GM21717 (cell line): ENCODE results near the gene LIMS2.

Experiments
- ATAC-seq: cut with Tn5 transposase; IDR thresholded peaks from one replicate; pipeline ENCODE4 v1.9.1; 2021; ENCODE audit warnings: mild to moderate bottlenecking, moderate library complexity; ENCODE audit not compliant: unreplicated experiment

LIMS2 gene, protein sequence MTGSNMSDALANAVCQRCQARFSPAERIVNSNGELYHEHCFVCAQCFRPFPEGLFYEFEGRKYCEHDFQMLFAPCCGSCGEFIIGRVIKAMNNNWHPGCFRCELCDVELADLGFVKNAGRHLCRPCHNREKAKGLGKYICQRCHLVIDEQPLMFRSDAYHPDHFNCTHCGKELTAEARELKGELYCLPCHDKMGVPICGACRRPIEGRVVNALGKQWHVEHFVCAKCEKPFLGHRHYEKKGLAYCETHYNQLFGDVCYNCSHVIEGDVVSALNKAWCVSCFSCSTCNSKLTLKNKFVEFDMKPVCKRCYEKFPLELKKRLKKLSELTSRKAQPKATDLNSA

GRCh38 chr2:127675331-127676261, at the start of gene LIMS2:
Gene LIMS2, minus strand, starts transcription at chr2:127675530. Its CDS starts 506 bp downstream, at chr2:127675024.
- no peak for ATAC-seq

DNA sequence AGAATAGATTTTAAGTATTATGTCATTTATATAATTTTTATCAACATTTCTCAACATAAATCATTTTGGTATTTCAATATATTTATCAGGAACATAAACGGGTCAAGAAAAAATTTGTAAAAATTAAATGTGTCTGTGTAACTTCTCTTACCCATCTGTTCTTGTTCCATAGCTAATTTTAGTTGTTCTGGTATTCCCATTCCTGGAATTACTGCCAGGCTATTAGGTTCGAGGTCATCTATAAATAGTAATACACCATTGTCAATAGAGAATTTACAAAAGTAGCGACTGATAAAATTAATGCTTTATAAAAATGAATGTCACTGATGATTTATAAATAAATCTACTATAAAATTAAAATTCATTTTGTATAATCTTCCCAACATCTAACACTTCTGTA, 47.5 kb upstream of the LIMS2 start:
- ATAC-seq = no peak

DNA sequence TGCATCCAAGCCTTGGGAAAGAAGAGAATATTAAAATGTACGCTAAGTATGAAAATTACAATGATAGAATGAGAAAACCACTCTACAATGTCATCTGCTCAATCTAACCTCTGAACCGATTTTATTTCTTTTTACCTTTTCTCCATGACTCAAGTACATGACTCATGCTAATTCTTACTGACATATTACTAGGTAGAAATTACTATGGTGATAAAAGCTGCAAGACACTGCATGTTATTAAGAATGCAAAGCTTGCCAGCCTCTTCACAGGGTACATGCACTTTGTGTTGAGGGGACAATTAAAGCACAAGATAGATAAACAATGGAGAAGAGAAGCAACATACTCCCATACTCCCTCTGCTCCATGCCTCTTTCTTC, 46.6 kb upstream of the LIMS2 start:
- no peak for ATAC-seq

GRCh38 chr2:127721311-127721977, 46.1 kb upstream of the LIMS2 start:
- no peak for ATAC-seq

DNA sequence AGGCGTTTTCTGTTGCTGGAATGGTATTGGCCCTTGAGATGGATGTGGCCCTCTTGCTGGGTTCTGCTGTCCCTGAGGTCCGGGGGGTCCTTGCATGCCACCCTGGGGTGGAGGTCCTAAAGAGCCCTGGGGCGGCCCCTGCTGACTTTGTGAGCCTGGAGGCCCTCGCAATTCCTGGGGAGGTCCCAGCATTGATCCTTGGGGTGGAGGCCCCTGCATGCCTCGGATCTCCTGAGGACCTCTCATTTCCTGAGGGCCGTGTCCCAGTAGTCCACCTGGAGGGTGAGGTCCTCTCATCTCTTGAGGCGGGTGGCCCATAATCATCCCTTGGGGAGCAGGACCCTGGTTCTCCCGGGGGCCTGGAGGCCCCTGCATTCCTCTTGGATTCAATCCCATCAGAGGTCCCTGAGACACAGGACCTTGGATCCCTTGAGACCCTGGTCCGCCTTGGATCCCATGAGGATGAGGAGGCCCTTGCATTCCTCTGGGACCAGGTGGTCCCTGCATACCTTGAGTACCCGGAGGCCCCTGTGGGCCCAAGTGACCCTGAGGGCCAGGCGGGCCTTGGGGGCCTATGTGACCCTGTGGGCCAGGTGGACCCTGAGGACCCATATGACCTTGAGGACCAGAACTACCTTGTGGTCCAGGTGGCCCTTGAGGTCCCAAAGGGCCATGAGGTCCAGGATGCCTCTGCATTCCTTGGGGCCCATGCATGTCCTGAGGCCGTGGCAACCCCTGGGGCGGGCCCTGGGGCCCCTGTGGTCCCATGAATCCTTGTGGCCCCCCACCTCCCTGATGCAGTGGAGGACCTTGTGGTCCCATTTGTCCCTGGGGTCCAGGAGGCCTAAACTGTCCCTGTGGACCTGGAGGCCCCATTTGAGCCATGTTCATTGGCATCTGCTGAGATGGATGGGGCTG, 44.2 kb upstream of the LIMS2 start:
- ATAC-seq = no peak

DNA sequence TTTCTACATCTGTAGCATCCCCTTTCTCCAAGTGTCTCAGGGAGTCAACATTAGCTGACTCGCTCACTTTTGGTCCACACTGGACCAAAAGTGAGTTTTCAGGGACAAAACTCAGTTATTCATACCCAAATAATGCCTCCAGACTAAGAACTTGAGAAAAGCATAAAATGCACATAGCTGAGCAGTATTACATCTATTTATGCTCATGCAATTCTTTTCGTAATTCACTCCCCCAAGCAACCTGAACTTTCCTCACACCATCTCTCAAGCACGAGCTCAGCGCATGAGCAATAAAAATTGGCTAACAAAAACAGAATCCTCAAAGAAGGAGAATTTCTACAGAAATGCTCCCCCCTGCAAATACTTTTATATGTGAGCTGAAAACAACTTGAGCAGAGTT, 42.9 kb upstream of the LIMS2 start:
- ATAC-seq = no peak

GRCh38 chr2:127715778-127716449, 40.6 kb upstream of the LIMS2 start:
- ATAC-seq = no peak

GRCh38 chr2:127713562-127713961, 38.2 kb upstream of the LIMS2 start:
- no peak for ATAC-seq

DNA sequence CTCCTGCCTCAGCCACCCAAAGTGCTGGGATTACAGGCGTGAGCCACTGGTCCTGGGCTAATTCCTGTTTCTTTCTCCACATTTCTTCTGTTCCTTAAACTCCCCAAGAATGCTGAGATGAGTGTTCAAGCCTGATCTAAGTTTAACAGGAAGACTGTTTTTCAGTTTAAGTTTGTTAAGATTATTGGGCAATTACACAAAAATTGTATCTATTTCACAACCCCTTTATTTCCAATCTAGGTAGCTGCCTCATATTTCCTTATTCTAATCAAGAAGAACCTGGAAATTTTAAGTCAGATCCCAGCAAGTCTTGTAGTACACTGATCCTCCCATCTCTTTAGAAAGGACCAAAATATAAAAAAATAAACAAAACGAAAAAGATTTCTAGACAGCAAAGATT, 37.7 kb upstream of the LIMS2 start:
- ATAC-seq = no peak

DNA sequence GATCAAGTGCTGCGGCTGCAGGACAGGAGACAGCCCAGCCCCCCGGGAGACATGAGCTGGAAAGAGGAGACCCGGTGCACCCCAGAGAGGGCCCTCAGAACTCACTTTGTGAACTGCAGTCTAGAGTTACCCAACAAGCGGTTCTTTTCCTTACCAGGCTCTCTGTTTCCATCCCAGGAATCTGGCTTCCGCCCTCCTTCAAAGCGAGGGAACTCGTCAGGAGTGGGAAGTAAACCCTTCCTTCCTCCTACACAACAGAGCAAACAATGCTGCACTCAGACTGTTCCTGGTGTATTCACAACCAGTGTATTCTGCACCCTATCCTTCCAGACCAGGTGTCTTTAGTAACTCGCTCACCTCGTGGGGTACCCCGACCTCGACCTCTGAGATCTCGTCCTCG, 34.0 kb upstream of the LIMS2 start:
- no peak for ATAC-seq

DNA sequence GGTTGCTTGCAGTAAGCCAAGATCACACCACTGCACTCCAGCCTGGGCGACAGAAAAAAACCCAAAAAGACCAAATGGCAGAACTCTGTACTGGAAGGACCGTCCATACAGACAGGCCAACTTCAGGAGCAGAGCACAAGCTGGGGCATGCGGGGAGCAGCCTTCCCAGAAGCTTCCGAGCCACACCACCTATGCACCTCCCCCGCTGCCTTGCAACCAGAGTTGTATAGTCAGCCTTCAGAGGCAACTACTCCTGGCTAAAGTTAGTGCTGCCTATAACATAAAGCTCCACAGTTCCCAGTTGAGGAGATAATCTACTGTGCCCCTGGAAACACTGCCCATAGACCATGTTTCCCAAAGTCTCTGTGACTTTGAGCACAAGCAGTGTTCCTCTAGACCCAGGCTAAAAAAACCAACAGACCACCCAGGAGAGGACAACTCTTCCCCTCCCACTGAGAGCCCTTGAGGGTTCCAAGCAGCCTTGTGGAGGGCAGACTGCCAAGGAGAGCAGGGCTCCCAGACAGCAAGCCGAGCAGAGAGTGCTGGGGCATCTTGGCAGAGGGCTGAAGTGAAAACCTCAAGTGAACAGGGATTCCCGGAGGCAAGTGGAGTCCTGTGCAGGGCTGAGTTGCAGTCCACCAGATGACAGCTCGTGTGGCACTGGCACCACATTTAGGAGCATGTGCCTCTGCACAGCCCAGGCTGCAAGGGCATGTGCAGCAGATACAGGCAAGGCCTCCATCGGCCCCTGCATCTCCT, 32.7 kb upstream of the LIMS2 start:
- ATAC-seq = no peak

- ATAC-seq = no peak
Observed at GRCh38 chr2:127706215-127706990, 31.1 kb upstream of the LIMS2 start.

- ATAC-seq = no peak
Observed at GRCh38 chr2:127705391-127706065, 30.2 kb upstream of the LIMS2 start.

- ATAC-seq = no peak
Observed at GRCh38 chr2:127704641-127705390, 29.5 kb upstream of the LIMS2 start.

- no peak for ATAC-seq
Observed at GRCh38 chr2:127703282-127703681, 28.0 kb upstream of the LIMS2 start.

- ATAC-seq = no peak
Observed at GRCh38 chr2:127702395-127703009, 27.2 kb upstream of the LIMS2 start.
